ENCODE data around the gene RBKS.

DNA sequence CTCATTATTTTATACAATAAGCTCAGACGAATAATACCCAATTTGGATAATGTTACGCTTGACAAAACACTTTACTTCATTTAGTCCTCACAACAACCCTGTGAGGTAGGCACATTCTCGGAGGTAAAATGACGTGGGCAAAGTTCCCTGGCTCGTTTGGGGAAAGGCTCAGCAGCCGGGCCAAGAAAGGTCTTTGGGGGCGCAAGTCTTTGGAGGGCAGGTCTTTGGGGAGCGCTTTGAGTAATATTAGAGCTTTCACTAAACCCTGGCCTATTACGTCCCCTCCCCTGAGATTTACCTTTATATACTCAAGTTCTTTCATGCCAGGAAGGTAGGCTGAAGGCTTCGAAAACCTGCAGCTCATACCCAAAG is 427 bp downstream of the RBKS start:
- TF ChIP-seq, protein P1, sequence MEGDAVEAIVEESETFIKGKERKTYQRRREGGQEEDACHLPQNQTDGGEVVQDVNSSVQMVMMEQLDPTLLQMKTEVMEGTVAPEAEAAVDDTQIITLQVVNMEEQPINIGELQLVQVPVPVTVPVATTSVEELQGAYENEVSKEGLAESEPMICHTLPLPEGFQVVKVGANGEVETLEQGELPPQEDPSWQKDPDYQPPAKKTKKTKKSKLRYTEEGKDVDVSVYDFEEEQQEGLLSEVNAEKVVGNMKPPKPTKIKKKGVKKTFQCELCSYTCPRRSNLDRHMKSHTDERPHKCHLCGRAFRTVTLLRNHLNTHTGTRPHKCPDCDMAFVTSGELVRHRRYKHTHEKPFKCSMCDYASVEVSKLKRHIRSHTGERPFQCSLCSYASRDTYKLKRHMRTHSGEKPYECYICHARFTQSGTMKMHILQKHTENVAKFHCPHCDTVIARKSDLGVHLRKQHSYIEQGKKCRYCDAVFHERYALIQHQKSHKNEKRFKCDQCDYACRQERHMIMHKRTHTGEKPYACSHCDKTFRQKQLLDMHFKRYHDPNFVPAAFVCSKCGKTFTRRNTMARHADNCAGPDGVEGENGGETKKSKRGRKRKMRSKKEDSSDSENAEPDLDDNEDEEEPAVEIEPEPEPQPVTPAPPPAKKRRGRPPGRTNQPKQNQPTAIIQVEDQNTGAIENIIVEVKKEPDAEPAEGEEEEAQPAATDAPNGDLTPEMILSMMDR (IDR thresholded peaks at IDR 0.05): no peak
- TF ChIP-seq POLR2AphosphoS5 (IDR thresholded peaks at IDR 0.05; ENCODE audit: low read depth, low read length): no peak
- TF ChIP-seq TEAD4 (IDR thresholded peaks at IDR 0.05; ENCODE audit: borderline replicate concordance, insufficient read depth): no peak

All from SK-N-SH (cell line).